Astrocyte of the cerebellum (primary cell): ENCODE measurements around the gene NUP54.

Experiments used
- DNase-seq: peaks from one replicate; pipeline ENCODE4 v3.0.0-alpha.2; 2011; ENCODE audit warnings: low read depth
- H3K4me3 ChIP-seq: 2 replicates; pipeline ENCODE4 v1.5.1; 2011; ENCODE audit warnings: mild to moderate bottlenecking, low read depth, low read length, moderate library complexity
- CTCF ChIP-seq: IDR thresholded peaks from 2 replicates; pipeline ENCODE4 v1.5.1; 2012; ENCODE audit warnings: low read length, low read depth, moderate library complexity, mild to moderate bottlenecking; ENCODE audit errors: missing control alignments
- in situ Hi-C: cut with HindIII; loops from 2 replicates; pipeline ENCODE4 v1.10.0; 2017; ENCODE audit warnings: low sequenced_read_pairs

Gene NUP54

GRCh38 chr4:76083386-76083988 lies 64.7 kb downstream of the NUP54 start:
- H3K4me3 ChIP-seq = no peak overlapping the region
- in situ Hi-C loops = loop anchor here (5.0 kb wide), 1 partner anchor 91 kb away; the partner anchor contains the start of gene SDAD1
- DNase-seq = no peak
- no peak for TF ChIP-seq CTCF

DNA sequence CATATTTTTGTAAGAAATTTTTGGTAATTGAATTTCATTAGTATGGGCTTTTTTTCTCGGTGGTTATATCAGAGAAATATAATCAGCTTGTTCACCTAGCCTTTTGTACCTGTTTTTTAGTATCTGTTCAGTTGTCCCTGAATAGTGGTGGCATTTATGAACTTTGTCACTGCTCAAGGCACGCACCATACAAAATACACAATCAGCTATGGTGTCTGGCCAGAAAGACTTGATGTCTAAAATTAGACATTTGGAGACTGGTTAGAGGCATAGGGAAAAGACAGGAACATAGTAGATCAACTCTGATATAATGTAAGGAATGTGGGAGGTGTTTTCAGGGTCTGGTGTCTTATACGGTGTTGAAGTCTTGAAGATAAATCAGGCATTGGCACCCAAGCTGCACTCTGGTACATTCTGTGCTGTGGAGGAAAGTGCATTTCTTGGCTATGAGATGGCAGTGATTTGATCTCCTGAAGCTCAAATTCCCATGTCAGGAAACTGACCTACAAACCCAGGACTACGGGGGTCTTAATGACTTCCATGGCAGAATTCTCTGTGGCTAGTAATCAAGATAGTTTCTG lies 70.1 kb downstream of the NUP54 start:
- no peak for DNase-seq
- in situ Hi-C loops = no loop called here

DNA sequence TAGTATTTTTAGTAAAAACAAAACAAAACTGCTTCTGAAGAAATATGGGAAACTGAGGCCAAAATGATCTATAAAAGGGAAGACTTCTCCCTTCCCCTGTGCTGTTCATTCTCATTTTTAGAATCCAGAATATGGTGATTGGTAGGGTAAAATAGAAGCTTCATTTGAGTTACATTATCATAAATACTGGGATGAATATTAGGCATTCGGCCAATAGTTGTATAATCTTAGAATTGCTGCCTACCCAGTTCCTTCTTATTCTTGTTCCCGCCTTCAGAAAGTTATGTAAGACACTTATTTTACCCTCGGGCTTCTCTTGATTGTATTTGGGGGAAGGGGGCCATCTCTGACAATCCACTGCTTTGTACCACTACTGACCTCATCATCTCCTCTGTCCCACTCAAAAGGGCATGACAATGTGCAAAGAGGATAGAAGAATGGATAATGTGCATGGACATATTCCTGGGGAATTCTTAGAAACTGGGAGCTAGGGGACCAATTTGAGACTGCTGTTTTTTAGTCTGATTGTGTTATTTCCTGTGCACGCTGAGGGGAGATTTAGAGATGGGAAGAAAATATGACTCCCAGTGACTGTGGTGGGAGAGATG lies 73.1 kb downstream of the NUP54 start:
- H3K4me3 ChIP-seq = no peak overlapping the region
- no peak for DNase-seq
- TF ChIP-seq CTCF = no peak
- in situ Hi-C loops = no loop called here

More for the DNA sequence above, 70.1 kb downstream of the NUP54 start:
- no peak for TF ChIP-seq CTCF
- no peak overlapping the region for H3K4me3 ChIP-seq

- no peak for TF ChIP-seq CTCF
- DNase-seq = no peak
- H3K4me3 ChIP-seq = no peak within 1 kb of the TSS
- in situ Hi-C loops = no loop called here
These were observed 73.7 kb downstream of the NUP54 start, which contains the start of gene ART3 for GRCh38 chr4:76074468-76074867. Gene ART3, plus strand, starts transcription at chr4:76074709. Its CDS starts 1,181 bp downstream, at chr4:76075890.

- in situ Hi-C loops = no loop called here
- no peak overlapping the region for H3K4me3 ChIP-seq
- no peak for TF ChIP-seq CTCF
- no peak for DNase-seq
These were observed 75.4 kb downstream of the NUP54 start for GRCh38 chr4:76072760-76073159.

DNA sequence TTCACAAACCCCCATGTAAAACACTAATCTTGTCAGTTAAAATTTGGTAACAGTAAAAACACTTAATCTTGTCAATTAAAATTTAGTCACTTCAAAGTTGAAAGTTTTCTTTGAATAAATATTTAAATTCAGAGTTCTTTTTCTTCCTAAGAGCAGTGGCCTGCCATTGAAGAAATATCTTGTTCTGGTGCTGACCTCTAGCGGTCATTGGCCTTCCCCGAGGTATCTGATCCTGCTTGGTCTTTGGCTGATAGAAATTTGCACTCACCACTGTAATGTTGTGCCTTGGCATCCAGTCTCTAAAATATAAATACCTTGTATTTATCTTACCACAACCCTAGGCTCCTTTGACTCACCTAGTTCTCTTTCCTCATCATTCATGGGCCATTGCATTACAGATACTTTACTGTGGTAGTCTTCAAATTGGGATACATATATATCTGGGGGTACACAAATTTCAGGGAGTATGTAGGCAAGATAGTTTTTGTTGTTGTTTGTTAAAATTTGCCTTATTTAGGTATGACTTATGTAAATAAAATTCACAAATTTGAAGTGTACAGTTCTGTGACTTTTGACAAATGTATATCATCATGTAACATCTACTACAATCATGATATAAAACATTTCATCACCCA lies 80.4 kb downstream of the NUP54 start:
- in situ Hi-C loops = no loop called here
- TF ChIP-seq CTCF = peak; percentile 90
- no peak overlapping the region for H3K4me3 ChIP-seq
- DNase-seq = peak; percentile 61
